Natural killer cell (primary cell): ENCODE results near the gene SULT2A1. TPM values are rescaled to one million over a fixed set of nuclear protein-coding genes. Genes with fewer than 3 reads are reported as not detected.
A peak's percentile ranks its signal among the peaks of the same experiment; 100 is the strongest.
"Not testable (repeated sequence)": the region's sequence is repeated elsewhere in the genome, so short reads cannot be mapped to it uniquely, and the experiment has no call there.

Experiments
- ATAC-seq, 3 donors: fragments of 150-1000 bp in 2 of 3; fragments of 200-7000 bp in 1 of 3; cut with Tn5 transposase; 1 replicate in 1 of 3; 2 replicates in 2 of 3; pipeline ENCODE4 v1.10.0; 2021; ENCODE audit warnings: mild to moderate bottlenecking in 2 of 3, moderate library complexity in 2 of 3
- DNase-seq, 2 donors: peaks; one replicate each; pipeline versions ENCODE4 v3.0.0 to v3.0.0-alpha.2; 2013 to 2021; ENCODE audit warnings: mixed read lengths in 1 of 2
- H3K27ac ChIP-seq: one replicate; pipeline ENCODE4 v1.5.1; 2013; ENCODE audit warnings: mild to moderate bottlenecking, low read length
- H3K27me3 ChIP-seq: one replicate; pipeline ENCODE4 v1.6.1; 2013; ENCODE audit warnings: low read length; ENCODE audit not compliant: control insufficient read depth, insufficient read depth
- H3K36me3 ChIP-seq: one replicate; pipeline ENCODE4 v1.6.1; 2013; ENCODE audit warnings: low read length; ENCODE audit not compliant: control insufficient read depth, insufficient read depth
- H3K4me1 ChIP-seq: one replicate; pipeline ENCODE4 v1.6.1; 2013; ENCODE audit warnings: low read length; ENCODE audit not compliant: control insufficient read depth, insufficient read depth
- H3K4me3 ChIP-seq: one replicate; pipeline ENCODE4 v1.5.1; 2013; ENCODE audit warnings: low read length
- H3K9me3 ChIP-seq: one replicate; pipeline ENCODE4 v1.6.1; 2013; ENCODE audit warnings: low read length; ENCODE audit not compliant: control insufficient read depth, insufficient read depth
- H3K27ac Mint-ChIP-seq, 2 donors: one replicate each; pipeline ENCODE4 v1.8.0; 2022; ENCODE audit warnings: mild to moderate bottlenecking in 2 of 2, mixed read lengths in 2 of 2, moderate library complexity in 1 of 2
- H3K27me3 Mint-ChIP-seq, 2 donors: one replicate each; pipeline ENCODE4 v1.8.0; 2022; ENCODE audit warnings: low read depth in 2 of 2, mixed read lengths in 2 of 2
- H3K36me3 Mint-ChIP-seq: one replicate; pipeline ENCODE4 v1.8.0; 2022; ENCODE audit warnings: mixed read lengths
- H3K4me1 Mint-ChIP-seq, 2 donors: one replicate each; pipeline ENCODE4 v1.8.0; 2022; ENCODE audit warnings: mixed read lengths in 2 of 2
- H3K4me3 Mint-ChIP-seq: one replicate; pipeline ENCODE4 v1.8.0; 2022; ENCODE audit warnings: mild to moderate bottlenecking, moderate library complexity, mixed read lengths
- H3K9me3 Mint-ChIP-seq, 2 donors: one replicate each; pipeline ENCODE4 v1.8.0; 2022; ENCODE audit warnings: mixed read lengths in 2 of 2
- CTCF ChIP-seq: fragments of 200-600 bp; IDR thresholded peaks from one replicate; pipeline ENCODE4 v1.8.0; 2022; ENCODE audit warnings: antibody characterized with exemption
- WGBS: methylation state at CpG from one replicate; pipeline ENCODE4 v1.1.7; 2013; ENCODE audit warnings: missing lambda C conversion rate; ENCODE audit not compliant: insufficient coverage; 5-methylcytosine and 5-hydroxymethylcytosine counted together
- intact Hi-C: fragments of 100-400 bp; cut with micrococcal nuclease; formaldehyde crosslinking; loops from one replicate; pipeline ENCODE4 v1.14.2; 2022
- total RNA-seq, 4 donors: library from RNA; stranded (reverse); fragments of 120-200 nt in 1 of 4; gene quantifications; one replicate each; pipeline versions ENCODE4 v1.2.3 to v1.2.4, GENCODE V29; 2013 to 2022

The SULT2A1 gene
- not detected for total RNA-seq
- total RNA-seq (2013) = 0.09 TPM

DNA sequence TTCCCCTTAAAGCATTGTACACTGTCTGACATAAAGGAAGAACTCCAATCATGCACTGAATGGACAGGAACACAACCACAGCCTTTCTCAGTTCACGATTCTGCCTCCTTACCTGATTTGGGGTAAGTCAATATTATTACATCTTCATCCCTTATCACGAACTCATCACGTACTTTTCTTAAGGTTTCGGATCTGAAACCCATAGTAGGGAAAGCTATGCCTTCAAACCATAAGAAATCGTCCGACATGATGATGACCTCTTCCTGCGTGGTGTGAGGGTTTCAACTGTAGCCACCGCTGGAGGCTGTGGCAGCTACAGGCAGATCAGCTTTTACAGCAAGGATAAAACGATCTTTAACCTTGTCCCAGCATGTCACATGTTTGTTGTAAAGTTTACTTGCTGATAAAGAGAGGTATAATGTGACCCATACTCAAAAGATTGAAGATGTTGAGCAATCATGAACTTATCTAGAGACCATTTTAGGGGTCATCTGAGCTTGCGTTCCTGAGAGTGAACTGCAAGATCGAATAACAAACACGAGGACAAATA lies at the start of gene SULT2A1:
TSS of gene SULT2A1 (minus strand) at position 306 of the 550 bp plus-strand sequence. CDS start at position 248, 58 bp downstream.
- Mint-ChIP-seq H3K4me1 (no peaks in the 10 kb centered on the region), H3K36me3 (no peaks in the 10 kb centered on the region), H3K27ac (no peak within 1 kb of the TSS), H3K4me3 (no peak within 1 kb of the TSS), H3K9me3 (no peaks in the 10 kb centered on the region), H3K27me3 (peaks cover 7 to 11% of the 10 kb centered on the region in 2 donors)
- Histone ChIP-seq H3K9me3 (no peaks in the 10 kb centered on the region), H3K27me3 (no peaks in the 10 kb centered on the region), H3K4me1 (no peaks in the 10 kb centered on the region), H3K27ac (no peak within 1 kb of the TSS), H3K36me3 (no peaks in the 10 kb centered on the region), H3K4me3 (no peak within 1 kb of the TSS)
- no peak for DNase-seq
- 82% methylated on average over 11 of the region's 12 CpGs for WGBS
- no peak for TF ChIP-seq CTCF
- intact Hi-C loops = no loop called here
- ATAC-seq = no peak

DNA sequence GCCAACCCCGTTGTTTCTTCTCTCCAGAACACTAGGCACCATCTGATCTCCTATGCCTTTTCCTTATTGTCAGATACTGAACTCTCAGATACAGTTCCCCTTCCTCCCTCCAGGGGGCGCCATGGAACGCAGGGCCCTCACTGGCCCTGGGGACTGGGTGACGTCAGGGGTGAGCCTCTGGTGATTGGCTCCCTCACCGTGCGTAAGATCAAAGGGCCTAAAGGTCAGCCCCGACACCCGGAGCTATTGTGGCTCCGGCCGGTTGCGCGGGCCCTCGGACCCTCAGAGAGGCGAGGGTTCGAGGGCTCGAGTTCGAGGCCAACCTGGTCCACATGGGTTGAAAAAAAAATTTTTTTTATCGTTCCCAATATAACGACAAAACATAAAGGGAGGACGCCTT lies 42.5 kb upstream of the SULT2A1 start:
- H3K4me3 ChIP-seq, H3K27me3 ChIP-seq, H3K36me3 ChIP-seq, ATAC-seq, intact Hi-C loops, DNase-seq, H3K27ac Mint-ChIP-seq, H3K9me3 ChIP-seq, H3K36me3 Mint-ChIP-seq, H3K4me1 ChIP-seq, H3K4me1 Mint-ChIP-seq, H3K9me3 Mint-ChIP-seq, H3K27ac ChIP-seq, H3K4me3 Mint-ChIP-seq, H3K27me3 Mint-ChIP-seq: not testable (repeated sequence)
- WGBS = no CpG with 5 or more reads among the region's 20 CpGs

- H3K27me3 Mint-ChIP-seq, H3K27ac ChIP-seq, H3K36me3 Mint-ChIP-seq, H3K4me1 Mint-ChIP-seq, H3K9me3 ChIP-seq, H3K9me3 Mint-ChIP-seq, H3K36me3 ChIP-seq, H3K27ac Mint-ChIP-seq, H3K4me1 ChIP-seq, H3K27me3 ChIP-seq, H3K4me3 Mint-ChIP-seq, H3K4me3 ChIP-seq, ATAC-seq, intact Hi-C loops: not testable (repeated sequence)
- TF ChIP-seq CTCF = peak; percentile 49
- WGBS = 0% methylated on average over 4 of the region's 15 CpGs
- peak in 1 of 2 donors; percentile 84 for DNase-seq
Measured at GRCh38 chr19:47920107-47920506, 34.0 kb upstream of the SULT2A1 start.

DNA sequence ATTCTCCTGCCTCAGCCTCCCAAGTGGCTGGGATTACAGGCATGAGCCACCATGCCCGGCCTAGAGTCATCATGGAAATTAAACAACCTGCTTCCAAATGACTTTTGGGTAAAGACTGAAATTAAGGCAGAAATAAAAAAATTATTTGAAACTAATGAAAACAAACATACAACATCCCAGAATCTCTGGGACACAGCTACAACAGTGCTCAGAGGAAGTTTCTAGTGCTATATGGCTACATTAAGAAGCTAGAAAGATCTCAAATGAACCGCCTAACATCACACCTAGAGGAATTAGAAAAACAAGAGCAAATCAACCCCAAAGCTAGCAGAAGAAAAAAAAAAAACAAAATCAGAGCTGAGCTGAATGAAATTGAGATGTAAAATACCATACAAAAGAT lies 24.1 kb upstream of the SULT2A1 start:
- H3K4me3 Mint-ChIP-seq, intact Hi-C loops, H3K4me3 ChIP-seq, H3K27ac ChIP-seq, H3K4me1 ChIP-seq, ATAC-seq, DNase-seq, H3K36me3 ChIP-seq, H3K4me1 Mint-ChIP-seq, H3K27me3 ChIP-seq, H3K27me3 Mint-ChIP-seq, H3K9me3 Mint-ChIP-seq, H3K36me3 Mint-ChIP-seq, H3K27ac Mint-ChIP-seq, H3K9me3 ChIP-seq: not testable (repeated sequence)
- no CpG with 5 or more reads among the region's 2 CpGs for WGBS
